HG03280 (cell line): ENCODE results near the gene YLPM1.
"Not testable (repeated sequence)": the region's sequence is repeated elsewhere in the genome, so short reads cannot be mapped to it uniquely, and the experiment has no call there.

Experiments used
- ATAC-seq: cut with Tn5 transposase; IDR thresholded peaks from one replicate; pipeline ENCODE4 v1.9.1; 2021; ENCODE audit warnings: mild to moderate bottlenecking, moderate library complexity; ENCODE audit not compliant: unreplicated experiment

YLPM1 gene, protein sequence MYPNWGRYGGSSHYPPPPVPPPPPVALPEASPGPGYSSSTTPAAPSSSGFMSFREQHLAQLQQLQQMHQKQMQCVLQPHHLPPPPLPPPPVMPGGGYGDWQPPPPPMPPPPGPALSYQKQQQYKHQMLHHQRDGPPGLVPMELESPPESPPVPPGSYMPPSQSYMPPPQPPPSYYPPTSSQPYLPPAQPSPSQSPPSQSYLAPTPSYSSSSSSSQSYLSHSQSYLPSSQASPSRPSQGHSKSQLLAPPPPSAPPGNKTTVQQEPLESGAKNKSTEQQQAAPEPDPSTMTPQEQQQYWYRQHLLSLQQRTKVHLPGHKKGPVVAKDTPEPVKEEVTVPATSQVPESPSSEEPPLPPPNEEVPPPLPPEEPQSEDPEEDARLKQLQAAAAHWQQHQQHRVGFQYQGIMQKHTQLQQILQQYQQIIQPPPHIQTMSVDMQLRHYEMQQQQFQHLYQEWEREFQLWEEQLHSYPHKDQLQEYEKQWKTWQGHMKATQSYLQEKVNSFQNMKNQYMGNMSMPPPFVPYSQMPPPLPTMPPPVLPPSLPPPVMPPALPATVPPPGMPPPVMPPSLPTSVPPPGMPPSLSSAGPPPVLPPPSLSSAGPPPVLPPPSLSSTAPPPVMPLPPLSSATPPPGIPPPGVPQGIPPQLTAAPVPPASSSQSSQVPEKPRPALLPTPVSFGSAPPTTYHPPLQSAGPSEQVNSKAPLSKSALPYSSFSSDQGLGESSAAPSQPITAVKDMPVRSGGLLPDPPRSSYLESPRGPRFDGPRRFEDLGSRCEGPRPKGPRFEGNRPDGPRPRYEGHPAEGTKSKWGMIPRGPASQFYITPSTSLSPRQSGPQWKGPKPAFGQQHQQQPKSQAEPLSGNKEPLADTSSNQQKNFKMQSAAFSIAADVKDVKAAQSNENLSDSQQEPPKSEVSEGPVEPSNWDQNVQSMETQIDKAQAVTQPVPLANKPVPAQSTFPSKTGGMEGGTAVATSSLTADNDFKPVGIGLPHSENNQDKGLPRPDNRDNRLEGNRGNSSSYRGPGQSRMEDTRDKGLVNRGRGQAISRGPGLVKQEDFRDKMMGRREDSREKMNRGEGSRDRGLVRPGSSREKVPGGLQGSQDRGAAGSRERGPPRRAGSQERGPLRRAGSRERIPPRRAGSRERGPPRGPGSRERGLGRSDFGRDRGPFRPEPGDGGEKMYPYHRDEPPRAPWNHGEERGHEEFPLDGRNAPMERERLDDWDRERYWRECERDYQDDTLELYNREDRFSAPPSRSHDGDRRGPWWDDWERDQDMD (N-terminal part only)

DNA sequence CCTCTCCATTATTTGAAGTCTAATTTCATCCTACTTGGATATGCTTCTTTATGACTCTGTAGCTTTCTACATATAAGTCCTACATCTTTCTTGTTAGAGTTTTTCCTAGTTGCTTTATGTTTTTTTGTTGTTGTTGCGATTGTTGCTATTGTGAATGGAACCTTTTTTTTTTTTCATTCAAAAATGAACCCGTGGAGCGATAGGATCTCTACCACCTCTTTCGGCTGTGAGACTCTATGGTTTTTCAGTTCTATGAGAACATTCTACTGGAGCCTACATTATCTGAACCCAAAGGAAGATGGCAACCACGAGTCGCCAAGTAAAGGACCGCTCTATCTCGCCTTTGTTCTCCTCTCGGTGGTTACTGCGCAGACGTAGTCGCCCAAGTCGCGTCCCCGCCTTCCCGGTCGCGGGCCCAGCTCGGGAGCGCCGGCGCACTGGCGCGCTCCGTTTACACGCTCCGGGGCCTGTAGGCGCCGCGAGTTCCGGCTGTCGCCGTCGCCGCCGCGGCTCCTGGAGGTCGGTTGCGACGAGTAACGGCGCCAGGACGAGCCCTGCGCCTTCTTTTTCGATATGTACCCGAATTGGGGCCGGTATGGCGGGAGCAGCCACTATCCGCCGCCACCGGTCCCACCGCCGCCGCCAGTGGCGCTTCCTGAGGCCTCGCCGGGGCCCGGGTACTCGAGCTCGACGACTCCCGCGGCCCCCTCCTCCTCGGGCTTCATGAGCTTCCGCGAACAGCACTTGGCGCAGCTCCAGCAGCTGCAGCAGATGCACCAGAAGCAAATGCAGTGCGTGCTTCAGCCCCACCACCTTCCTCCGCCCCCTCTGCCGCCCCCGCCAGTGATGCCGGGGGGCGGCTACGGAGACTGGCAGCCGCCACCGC is at the start of gene YLPM1:
Gene YLPM1 (plus strand): TSS at position 400 of the 886 bp plus-strand sequence. CDS start 174 bp downstream, at position 574.
- ATAC-seq = peak; percentile 91

- no peak for ATAC-seq
Observed at GRCh38 chr14:74713395-74713735, 49.8 kb upstream of the YLPM1 start.

DNA sequence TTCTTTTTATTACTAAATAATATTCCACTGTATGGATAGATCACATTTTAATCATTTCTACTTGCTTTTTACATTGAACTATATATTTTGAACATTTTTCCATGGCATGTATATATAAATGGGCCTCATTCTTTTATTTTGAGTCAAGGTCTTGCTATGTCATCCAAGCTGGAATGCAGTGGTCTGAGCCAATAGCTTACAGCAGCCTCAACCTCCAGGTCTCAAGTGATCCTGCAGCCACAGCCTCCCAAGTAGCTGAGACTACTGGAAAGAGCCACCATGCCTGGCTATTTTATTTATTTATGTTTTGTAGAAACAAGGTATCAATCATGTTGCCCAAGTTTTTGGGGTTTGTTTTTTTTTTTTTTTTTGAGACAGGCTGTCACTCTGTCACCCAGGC is 42.6 kb upstream of the YLPM1 start:
- ATAC-seq = no peak

GRCh38 chr14:74723134-74723533 is 40.0 kb upstream of the YLPM1 start:
- ATAC-seq = no peak

- ATAC-seq = no peak
Observed at GRCh38 chr14:74732387-74732786, 30.7 kb upstream of the YLPM1 start.

DNA sequence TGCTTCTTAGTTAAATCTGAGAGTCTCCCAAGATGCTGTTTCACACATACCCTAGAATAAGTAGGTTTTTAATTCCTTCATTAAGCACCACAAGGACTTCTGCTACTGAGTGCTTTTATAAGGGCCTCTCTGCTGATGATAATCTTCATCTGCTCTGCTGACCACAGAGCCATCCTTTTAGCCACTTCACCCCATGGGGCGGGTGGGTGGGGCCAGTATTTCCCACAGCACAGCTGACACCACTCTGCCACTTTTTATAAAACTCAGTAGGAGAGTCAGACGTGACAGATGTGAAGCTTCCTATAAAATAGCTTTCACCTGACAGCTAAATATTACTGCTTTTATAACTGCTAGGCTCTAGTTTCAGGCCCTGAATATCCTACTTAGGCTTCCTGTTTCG is 29.9 kb upstream of the YLPM1 start:
- no peak for ATAC-seq

- ATAC-seq = no peak
Observed at GRCh38 chr14:74735125-74735524, 28.0 kb upstream of the YLPM1 start.

GRCh38 chr14:74737753-74738325 is 25.3 kb upstream of the YLPM1 start:
- ATAC-seq = no peak

DNA sequence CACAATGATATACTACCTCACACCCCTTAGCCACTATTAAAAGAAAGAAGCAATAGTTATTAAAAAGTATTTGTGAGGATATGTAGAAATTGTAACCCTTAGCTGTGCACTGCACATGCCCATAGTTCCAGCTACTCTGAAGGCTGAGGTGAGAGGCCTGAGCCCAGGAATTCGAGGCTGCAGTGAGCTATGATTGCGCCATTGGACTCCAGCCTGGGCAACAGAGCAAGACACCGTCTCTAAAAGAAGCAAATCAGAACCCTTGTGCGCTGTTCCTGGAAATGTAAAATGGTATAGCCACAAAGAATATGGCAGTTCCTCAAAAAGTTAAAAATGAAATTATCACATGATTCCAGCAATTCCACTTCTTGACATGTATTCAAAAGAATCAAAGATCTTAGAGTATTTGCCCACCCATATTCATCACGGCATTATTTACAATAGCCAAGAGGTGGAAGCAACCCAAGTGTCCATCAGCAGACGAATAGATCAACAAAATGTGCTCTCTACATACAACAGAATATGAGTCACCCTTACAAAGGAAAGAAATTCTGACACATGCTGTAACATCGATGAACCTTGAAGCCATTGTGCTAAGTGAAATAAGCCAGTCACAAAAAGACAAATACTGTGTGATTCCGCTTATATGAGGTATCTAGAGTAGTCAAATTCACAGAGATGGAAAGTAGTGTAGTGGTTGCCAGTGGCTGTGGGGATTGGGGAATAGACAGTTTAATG is 23.7 kb upstream of the YLPM1 start:
- ATAC-seq = no peak

DNA sequence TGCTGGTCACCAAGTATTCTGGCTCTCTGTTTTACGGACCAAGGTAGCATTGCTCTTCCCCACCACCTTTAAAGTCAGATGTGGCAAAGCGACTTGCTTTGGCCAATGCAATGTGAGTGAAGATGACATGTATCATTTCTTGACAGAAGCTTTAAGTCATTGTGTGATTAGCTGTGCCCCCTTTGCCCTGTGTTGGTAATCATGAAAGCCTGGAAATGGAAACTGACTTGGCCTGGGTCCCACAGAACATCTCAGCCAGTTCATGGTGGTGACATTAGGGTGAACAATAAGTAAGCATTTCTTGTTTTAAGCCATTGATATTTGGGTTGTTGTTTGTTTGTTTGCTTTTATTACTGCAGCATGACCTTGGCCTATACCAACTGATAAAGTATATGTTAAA is 15.9 kb upstream of the YLPM1 start:
- ATAC-seq = no peak

GRCh38 chr14:74754157-74754556 is 9.0 kb upstream of the YLPM1 start:
- no peak for ATAC-seq

- no peak for ATAC-seq
Observed at GRCh38 chr14:74754899-74755298, 8.2 kb upstream of the YLPM1 start.

- no peak for ATAC-seq
Observed at GRCh38 chr14:74756326-74756725, 6.8 kb upstream of the YLPM1 start.

- not testable (repeated sequence) for ATAC-seq
Observed at GRCh38 chr14:74758505-74758904, 4.6 kb upstream of the YLPM1 start.

DNA sequence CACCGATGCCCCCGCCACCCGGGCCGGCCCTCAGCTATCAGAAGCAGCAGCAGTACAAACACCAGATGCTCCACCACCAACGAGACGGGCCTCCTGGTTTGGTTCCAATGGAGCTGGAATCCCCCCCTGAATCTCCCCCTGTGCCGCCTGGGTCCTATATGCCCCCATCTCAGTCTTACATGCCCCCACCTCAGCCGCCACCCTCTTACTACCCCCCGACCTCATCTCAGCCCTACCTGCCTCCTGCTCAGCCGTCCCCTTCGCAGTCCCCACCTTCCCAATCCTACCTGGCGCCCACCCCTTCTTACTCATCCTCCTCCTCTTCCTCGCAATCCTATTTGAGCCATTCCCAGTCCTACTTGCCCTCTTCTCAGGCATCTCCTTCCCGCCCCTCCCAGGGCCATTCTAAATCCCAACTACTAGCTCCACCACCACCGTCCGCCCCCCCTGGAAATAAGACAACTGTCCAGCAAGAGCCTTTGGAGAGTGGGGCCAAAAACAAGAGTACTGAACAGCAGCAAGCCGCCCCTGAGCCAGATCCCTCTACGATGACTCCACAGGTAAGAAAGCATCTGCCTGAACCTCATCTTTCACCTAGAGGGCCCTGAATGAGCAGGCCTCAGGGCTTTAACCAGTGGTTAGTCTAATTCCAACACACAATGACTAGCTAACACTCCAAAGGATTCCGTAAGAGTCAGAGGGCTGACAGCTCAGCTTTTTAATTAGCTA is 851 bp downstream of the YLPM1 start:
- no peak for ATAC-seq

GRCh38 chr14:74765721-74766120 is 2.6 kb downstream of the YLPM1 start:
- ATAC-seq = no peak

GRCh38 chr14:74771399-74771798 is 8.3 kb downstream of the YLPM1 start:
- ATAC-seq = no peak

DNA sequence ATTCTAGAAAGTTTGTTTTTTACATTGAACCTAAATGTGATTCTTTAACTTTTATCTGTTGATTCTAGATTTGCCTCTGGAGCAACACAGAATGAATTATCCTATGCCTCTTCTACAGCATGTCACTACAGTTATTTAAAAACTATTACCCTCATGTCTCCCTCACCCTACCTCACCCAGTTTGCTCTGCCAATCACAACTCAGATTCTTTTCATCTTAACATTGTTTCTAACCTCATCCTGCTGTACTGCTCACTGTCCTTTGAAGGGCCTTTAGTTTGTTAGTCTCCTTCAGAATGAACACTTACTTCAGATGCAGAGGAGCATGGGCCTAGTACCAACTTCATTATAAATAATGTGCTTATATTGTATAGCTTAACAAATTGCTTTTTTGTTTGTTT is 21.5 kb downstream of the YLPM1 start:
- ATAC-seq = no peak
